ENCODE results near the gene NEK6. TPM values are rescaled to one million over a fixed set of nuclear protein-coding genes. Genes with fewer than 3 reads are reported as not detected.

The NEK6 gene
- total and polyA plus RNA-seq, 9 donors = 7.2 to 45.1 (median 22.8) TPM

- TF ChIP-seq POLR2A (IDR thresholded peaks at IDR 0.05) (no peak), EP300 (IDR thresholded peaks at IDR 0.05) (no peak)
- TF ChIP-seq, protein P1, sequence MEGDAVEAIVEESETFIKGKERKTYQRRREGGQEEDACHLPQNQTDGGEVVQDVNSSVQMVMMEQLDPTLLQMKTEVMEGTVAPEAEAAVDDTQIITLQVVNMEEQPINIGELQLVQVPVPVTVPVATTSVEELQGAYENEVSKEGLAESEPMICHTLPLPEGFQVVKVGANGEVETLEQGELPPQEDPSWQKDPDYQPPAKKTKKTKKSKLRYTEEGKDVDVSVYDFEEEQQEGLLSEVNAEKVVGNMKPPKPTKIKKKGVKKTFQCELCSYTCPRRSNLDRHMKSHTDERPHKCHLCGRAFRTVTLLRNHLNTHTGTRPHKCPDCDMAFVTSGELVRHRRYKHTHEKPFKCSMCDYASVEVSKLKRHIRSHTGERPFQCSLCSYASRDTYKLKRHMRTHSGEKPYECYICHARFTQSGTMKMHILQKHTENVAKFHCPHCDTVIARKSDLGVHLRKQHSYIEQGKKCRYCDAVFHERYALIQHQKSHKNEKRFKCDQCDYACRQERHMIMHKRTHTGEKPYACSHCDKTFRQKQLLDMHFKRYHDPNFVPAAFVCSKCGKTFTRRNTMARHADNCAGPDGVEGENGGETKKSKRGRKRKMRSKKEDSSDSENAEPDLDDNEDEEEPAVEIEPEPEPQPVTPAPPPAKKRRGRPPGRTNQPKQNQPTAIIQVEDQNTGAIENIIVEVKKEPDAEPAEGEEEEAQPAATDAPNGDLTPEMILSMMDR (IDR thresholded peaks at IDR 0.05) = no peak
- no peak overlapping the region for H3K4me3 ChIP-seq
- no peaks in the 10 kb centered on the region for H3K9me3 ChIP-seq
- no peaks in the 10 kb centered on the region for H3K36me3 ChIP-seq
- WGBS, 3 donors = 80 to 91% (median 84%) methylated on average over 15 of the region's 15 CpGs
- no peaks in the 10 kb centered on the region for H3K27me3 ChIP-seq
- intact Hi-C loops (cut with DNase I) = no loop called here
- peaks cover 3% of the 10 kb centered on the region for H3K4me1 ChIP-seq (ENCODE audit: insufficient read depth)
- no peak for DNase-seq
- H3K27ac ChIP-seq = no peak overlapping the region
Observed at GRCh38 chr9:124267271-124267807, 9.6 kb downstream of the NEK6 start.

DNA sequence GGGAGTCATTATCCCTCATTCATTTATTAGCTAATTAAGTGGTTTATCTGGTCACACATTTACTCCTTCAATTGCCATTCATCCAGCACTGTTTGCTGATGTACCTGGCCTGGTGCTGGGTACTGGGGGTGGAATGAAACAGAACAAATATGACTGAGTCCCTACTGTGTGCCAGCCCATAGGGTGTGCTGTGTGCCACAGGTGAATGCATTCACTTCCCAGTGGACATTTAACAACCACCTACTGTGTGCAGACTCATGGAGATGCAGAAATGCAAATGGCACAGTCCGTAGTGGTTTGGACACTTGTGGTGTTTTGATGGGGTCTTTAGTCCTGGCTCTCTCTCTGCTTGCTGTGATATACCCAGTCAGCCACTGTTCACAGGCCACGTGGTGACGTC is 10.5 kb downstream of the NEK6 start:
- Histone ChIP-seq H3K9me3 (no peaks in the 10 kb centered on the region), H3K4me3 (no peak overlapping the region), H3K27me3 (no peaks in the 10 kb centered on the region), H3K4me1 (ENCODE audit: insufficient read depth) (no peaks in the 10 kb centered on the region), H3K36me3 (no peaks in the 10 kb centered on the region), H3K27ac (no peak overlapping the region)
- intact Hi-C loops (cut with DNase I) = no loop called here
- no peak for DNase-seq
- WGBS, 3 donors = 87 to 90% (median 90%) methylated on average over 3 of the region's 3 CpGs
- no peak for TF ChIP-seq POLR2A (IDR thresholded peaks at IDR 0.05)
- TF ChIP-seq EP300 (IDR thresholded peaks at IDR 0.05) = no peak
- TF ChIP-seq, protein P1 (IDR thresholded peaks at IDR 0.05) = no peak

DNA sequence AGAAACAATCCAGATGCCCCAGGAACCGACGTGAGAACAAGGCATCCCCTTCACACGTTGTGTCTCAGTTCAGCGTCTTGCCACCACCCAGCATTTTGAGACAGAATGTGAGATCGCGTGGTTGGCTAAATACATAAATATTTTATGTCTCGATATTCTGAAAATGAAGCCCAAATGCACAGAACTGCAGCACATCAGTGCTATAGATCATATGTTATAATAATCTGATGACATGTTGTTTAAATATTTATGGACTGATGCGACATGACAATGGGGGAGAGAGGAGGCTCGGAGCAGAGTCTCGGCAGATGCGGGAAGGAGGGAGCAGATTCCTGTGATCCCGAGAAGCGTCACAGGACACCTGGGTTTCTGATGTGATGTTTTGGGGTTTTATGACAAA is 10.9 kb downstream of the NEK6 start:
- WGBS, 3 donors = 91 to 93% (median 92%) methylated on average over 13 of the region's 13 CpGs
- Histone ChIP-seq H3K4me1 (ENCODE audit: insufficient read depth) (no peaks in the 10 kb centered on the region), H3K36me3 (no peaks in the 10 kb centered on the region), H3K27me3 (no peaks in the 10 kb centered on the region), H3K9me3 (no peaks in the 10 kb centered on the region), H3K27ac (no peak overlapping the region), H3K4me3 (no peak overlapping the region)
- intact Hi-C loops (cut with DNase I) = no loop called here
- no peak for DNase-seq
- no peak for TF ChIP-seq POLR2A (IDR thresholded peaks at IDR 0.05)
- TF ChIP-seq EP300 (IDR thresholded peaks at IDR 0.05) = no peak
- TF ChIP-seq, protein P1 (IDR thresholded peaks at IDR 0.05) = no peak

- DNase-seq = no peak
- 95 to 98% (median 96%) methylated on average over 6 of the region's 6 CpGs for WGBS, 3 donors
- no peak for TF ChIP-seq EP300 (IDR thresholded peaks at IDR 0.05)
- TF ChIP-seq POLR2A (IDR thresholded peaks at IDR 0.05) = no peak
- TF ChIP-seq, protein P1 (IDR thresholded peaks at IDR 0.05) = no peak
- Histone ChIP-seq H3K4me1 (ENCODE audit: insufficient read depth) (no peaks in the 10 kb centered on the region), H3K9me3 (no peaks in the 10 kb centered on the region), H3K27ac (no peak overlapping the region), H3K4me3 (no peak overlapping the region), H3K36me3 (no peaks in the 10 kb centered on the region), H3K27me3 (no peaks in the 10 kb centered on the region)
- intact Hi-C loops (cut with DNase I) = no loop called here
Observed at GRCh38 chr9:124269556-124269955, 11.8 kb downstream of the NEK6 start.
